Activated naive CD4-positive, alpha-beta T cell (primary cell): Measurements from ENCODE around the gene ITSN1.
"Not testable (repeated sequence)": the region's sequence is repeated elsewhere in the genome, so short reads cannot be mapped to it uniquely, and the experiment has no call there.

Experiments
- DNase-seq, 4 experiments: peaks; one replicate each; lab custom pipeline; 2025; lab: John Stamatoyannopoulos, UW

ITSN1 gene

GRCh38 chr21:33896691-33897090, 254.4 kb downstream of the ITSN1 start:
- no peak for DNase-seq

GRCh38 chr21:33897098-33897497, 254.8 kb downstream of the ITSN1 start:
- no peak for DNase-seq

- DNase-seq: no peak
Measured at GRCh38 chr21:33897739-33898138, 255.4 kb downstream of the ITSN1 start.

GRCh38 chr21:33898586-33898985, 256.3 kb downstream of the ITSN1 start:
- DNase-seq: no peak

GRCh38 chr21:33899199-33899598, 256.9 kb downstream of the ITSN1 start:
- DNase-seq: no peak

GRCh38 chr21:33901412-33902288, 259.3 kb downstream of the ITSN1 start:
- no peak for DNase-seq

GRCh38 chr21:33902349-33902748, 260.0 kb downstream of the ITSN1 start:
- no peak for DNase-seq

GRCh38 chr21:33904041-33904440, 261.7 kb downstream of the ITSN1 start:
- DNase-seq: no peak

GRCh38 chr21:33908760-33909159, 266.5 kb downstream of the ITSN1 start:
- DNase-seq: no peak

GRCh38 chr21:33909756-33910155, 267.5 kb downstream of the ITSN1 start:
- no peak for DNase-seq

- no peak for DNase-seq
Measured at GRCh38 chr21:33914188-33914587, 271.9 kb downstream of the ITSN1 start.

- peak; percentile 85 to 92 (median 88) for DNase-seq
Measured at GRCh38 chr21:33915368-33916199, 273.3 kb downstream of the ITSN1 start, which contains the start of gene ATP5PO. Gene ATP5PO, minus strand, starts transcription at chr21:33915804. Its CDS starts 41 bp downstream, at chr21:33915763.

- no peak for DNase-seq
Measured at GRCh38 chr21:33916200-33916567, 273.9 kb downstream of the ITSN1 start.

GRCh38 chr21:33917421-33917820, 275.1 kb downstream of the ITSN1 start:
- DNase-seq: no peak

- DNase-seq: peak; percentile 83 to 91 (median 91)
Measured at GRCh38 chr21:33924079-33924765, 281.9 kb downstream of the ITSN1 start.

- DNase-seq: no peak
Measured at GRCh38 chr21:33924766-33925100, 282.4 kb downstream of the ITSN1 start.

- DNase-seq: not testable (repeated sequence)
Measured at GRCh38 chr21:33926248-33926647, 283.9 kb downstream of the ITSN1 start.

GRCh38 chr21:33931052-33931798, 288.9 kb downstream of the ITSN1 start:
- peak in 3 of 4 experiments; percentile 14 to 42 (median 41) for DNase-seq

- peak in 1 of 4 experiments; percentile 8 for DNase-seq
Measured at GRCh38 chr21:33931799-33932390, 289.6 kb downstream of the ITSN1 start.

GRCh38 chr21:33932731-33933130, 290.4 kb downstream of the ITSN1 start:
- DNase-seq: no peak
